HCT116 (cell line): ENCODE measurements around the gene LTBP1. TPM values are rescaled to one million over a fixed set of nuclear protein-coding genes. Genes with fewer than 3 reads are reported as not detected.
"Not testable (repeated sequence)": the region's sequence is repeated elsewhere in the genome, so short reads cannot be mapped to it uniquely, and the experiment has no call there.

Experiments
- ATAC-seq: fragments of 200-7000 bp; cut with Tn5 transposase; 2 replicates; pipeline ENCODE4 v1.9.1; 2020; ENCODE audit warnings: mild to moderate bottlenecking, moderate library complexity
- BruUV-seq: library from RNA; stranded (reverse); fragments of 400-500 nt; replicated peaks from 2 replicates; lab custom pipeline; 2021; lab: Mats Ljungman, UMichigan
- CTCF ChIA-PET: fragments of 300-600 bp; sonication (Branson Sonifier 250); formaldehyde crosslinking; loops from one replicate; lab custom pipeline; 2021; ENCODE audit warnings: antibody characterized with exemption; lab: Charles Lee
- POLR2A ChIA-PET: fragments of 300-600, 350-600 bp; sonication (Branson Sonifier 250); formaldehyde crosslinking; loops from one replicate; lab custom pipeline; 2021; ENCODE audit warnings: antibody characterized with exemption; lab: Charles Lee
- RAD21 ChIA-PET, 2 experiments: fragments of 300-600 bp; sonication (Branson Sonifier 250); formaldehyde crosslinking; loops; one replicate each; lab custom pipeline; 2023; ENCODE audit warnings: low total read pairs in 2 of 2; ENCODE audit not compliant: uncharacterized antibody in 2 of 2, unreplicated experiment in 2 of 2, low non-redundant PET in 1 of 2; lab: Charles Lee
- DNase-seq: peaks from one replicate; pipeline ENCODE4 v3.0.0-alpha.2; 2010; ENCODE audit warnings: low read depth, low spot score
- H2AFZ ChIP-seq: fragments of 200-600 bp; shearing (Covaris generic), sonication (generic); 2 replicates; pipeline ENCODE4 v1.6.1; 2017; ENCODE audit warnings: low read depth, mixed run types, mixed read lengths, antibody characterized with exemption, low read length; ENCODE audit not compliant: poor library complexity, severe bottlenecking
- H3K27ac ChIP-seq: 2 replicates; pipeline ENCODE4 v1.5.1; 2012; ENCODE audit warnings: low read depth, low read length
- H3K27me3 ChIP-seq: fragments of 200-600 bp; sonication (generic); 2 replicates; pipeline ENCODE4 v1.6.1; 2016; ENCODE audit warnings: mixed run types, low read length, mixed read lengths; ENCODE audit not compliant: insufficient read depth
- H3K36me3 ChIP-seq, 2 experiments: fragments of 200-500 bp in 1 of 2; fragments of 200-600 bp in 1 of 2; sonication (Bioruptor generic) in 1 of 2; sonication (generic) in 1 of 2; 2 replicates each; pipeline versions ENCODE4 v1.5.1 to v1.6.1; 2014 to 2016; ENCODE audit warnings: low read length in 2 of 2, inconsistent platforms in 1 of 2, mixed read lengths in 1 of 2, mixed run types in 1 of 2; ENCODE audit not compliant: insufficient read depth in 2 of 2, control insufficient read depth in 1 of 2
- H3K4me1 ChIP-seq, 2 experiments: fragments of 200-600 bp in 1 of 2; sonication (generic) in 1 of 2; 2 replicates each; pipeline versions ENCODE4 v1.5.1 to v1.6.1; 2012 to 2017; ENCODE audit warnings: low read length in 2 of 2, inconsistent platforms in 1 of 2, mild to moderate bottlenecking in 1 of 2, mixed read lengths in 1 of 2, mixed run types in 1 of 2, moderate library complexity in 1 of 2; ENCODE audit not compliant: insufficient read depth in 2 of 2, control insufficient read depth in 1 of 2
- H3K4me2 ChIP-seq: fragments of 200-600 bp; sonication (generic); 2 replicates; pipeline ENCODE4 v1.6.1; 2017; ENCODE audit warnings: mixed run types, low read length, mixed read lengths
- H3K4me3 ChIP-seq, 2 experiments: fragments of 200-600 bp in 1 of 2; sonication (generic) in 1 of 2; replicated peaks in 1 of 2; 2 replicates each; pipeline ENCODE4 v1.5.1; 2011 to 2016; ENCODE audit warnings: low read length in 2 of 2, control low read depth in 1 of 2, low read depth in 1 of 2, mild to moderate bottlenecking in 1 of 2, mixed read lengths in 1 of 2, mixed run types in 1 of 2
- H3K79me2 ChIP-seq: fragments of 200-600 bp; sonication (generic); 2 replicates; pipeline ENCODE4 v1.6.1; 2017; ENCODE audit warnings: mild to moderate bottlenecking, mixed run types, low read length, moderate library complexity, mixed read lengths; ENCODE audit not compliant: insufficient read depth
- H3K9ac ChIP-seq: fragments of 200-600 bp; sonication (generic); 2 replicates; pipeline ENCODE4 v1.6.1; 2016; ENCODE audit warnings: low read length, mixed read lengths
- H3K9me2 ChIP-seq: fragments of 200-600 bp; sonication (generic), shearing (Covaris generic); 2 replicates; pipeline ENCODE4 v1.6.1; 2017; ENCODE audit warnings: mixed run types, mild to moderate bottlenecking, moderate library complexity; ENCODE audit not compliant: insufficient read depth
- H3K9me3 ChIP-seq, 2 experiments: fragments of 200-500 bp in 1 of 2; fragments of 200-600 bp in 1 of 2; sonication (Bioruptor generic) in 1 of 2; sonication (generic) in 1 of 2; 2 replicates each; pipeline ENCODE4 v1.6.1; 2014 to 2017; ENCODE audit warnings: low read length in 2 of 2, mixed read lengths in 2 of 2, inconsistent platforms in 1 of 2, low read depth in 1 of 2, mild to moderate bottlenecking in 1 of 2, mixed run types in 1 of 2, moderate library complexity in 1 of 2; ENCODE audit not compliant: control insufficient read depth in 1 of 2, insufficient read depth in 1 of 2
- H4K20me1 ChIP-seq: fragments of 200-600 bp; sonication (generic), shearing (Covaris generic); 2 replicates; pipeline ENCODE4 v1.6.1; 2017; ENCODE audit warnings: mixed run types, mild to moderate bottlenecking, moderate library complexity; ENCODE audit not compliant: insufficient read depth
- ATF3 ChIP-seq: IDR thresholded peaks from 2 replicates; pipeline ENCODE4 v1.6.1; 2012
- CBX3 ChIP-seq: IDR thresholded peaks from 2 replicates; pipeline ENCODE4 v1.6.1; 2012; ENCODE audit warnings: low read depth
- CEBPB ChIP-seq: IDR thresholded peaks from 2 replicates; pipeline ENCODE4 v1.6.1; 2012; ENCODE audit warnings: low read depth
- ELF1 ChIP-seq: IDR thresholded peaks from 2 replicates; pipeline ENCODE4 v1.6.1; 2012; ENCODE audit warnings: low read depth, borderline replicate concordance
- EZH2 ChIP-seq: fragments of 200-600 bp; sonication (generic); IDR thresholded peaks from 2 replicates; pipeline ENCODE4 v1.6.1; 2017; ENCODE audit warnings: antibody characterized with exemption, mixed run types
- EZH2phosphoT487 ChIP-seq: fragments of 200-600 bp; IDR thresholded peaks from 2 replicates; pipeline ENCODE4 v1.6.1; 2018; ENCODE audit warnings: antibody characterized with exemption, borderline replicate concordance
- FOSL1 ChIP-seq: IDR thresholded peaks from 2 replicates; pipeline ENCODE4 v1.6.1; 2012; ENCODE audit warnings: low read depth
- JUND ChIP-seq: IDR thresholded peaks from 2 replicates; pipeline ENCODE4 v1.6.1; 2012
- POLR2A ChIP-seq: IDR thresholded peaks from 2 replicates; pipeline ENCODE4 v1.7.0; 2011; ENCODE audit warnings: borderline replicate concordance; ENCODE audit not compliant: insufficient read depth, insufficient read length; ENCODE audit errors: extremely low read depth
- RAD21 ChIP-seq: IDR thresholded peaks from 2 replicates; pipeline ENCODE4 v1.6.1; 2012; ENCODE audit warnings: low read depth, mild to moderate bottlenecking
- YY1 ChIP-seq: IDR thresholded peaks from 2 replicates; pipeline ENCODE4 v1.6.1; 2011; ENCODE audit warnings: low read length, low read depth, moderate library complexity, mild to moderate bottlenecking; ENCODE audit not compliant: insufficient replicate concordance; ENCODE audit errors: extremely low read depth
- ZFX ChIP-seq: fragments of 450-650 bp; IDR thresholded peaks from 2 replicates; pipeline ENCODE4 v1.6.1; 2017
- intact Hi-C: fragments of 100-400 bp; cut with micrococcal nuclease; formaldehyde crosslinking; loops from 2 replicates; pipeline ENCODE4 v1.10.0; 2022
- total RNA-seq: library from RNA; stranded (reverse); gene quantifications from one replicate; pipeline ENCODE4 v1.2.1, GENCODE V29; 2021; ENCODE audit not compliant: unreplicated experiment
- TF ChIP-seq, protein P1 (sequence below), 3 experiments: fragments of 200-600 bp in 1 of 3; sonication (generic) in 1 of 3; IDR thresholded peaks in 2 of 3; conservative IDR thresholded peaks in 1 of 3; 2 replicates each; pipeline ENCODE4 v1.5.1; 2012 to 2017; ENCODE audit warnings: low read depth in 2 of 3, low read length in 2 of 3, antibody characterized with exemption in 1 of 3, borderline replicate concordance in 1 of 3, control low read depth in 1 of 3, mild to moderate bottlenecking in 1 of 3, mixed read lengths in 1 of 3, mixed run types in 1 of 3, moderate library complexity in 1 of 3; ENCODE audit not compliant: insufficient read depth in 1 of 3
- TF ChIP-seq, protein P2 (sequence below): IDR thresholded peaks from 2 replicates; pipeline ENCODE4 v1.6.1; 2012

LTBP1 gene
- total RNA-seq, 1 experiment from 2014 or later = 5.1 TPM

DNA sequence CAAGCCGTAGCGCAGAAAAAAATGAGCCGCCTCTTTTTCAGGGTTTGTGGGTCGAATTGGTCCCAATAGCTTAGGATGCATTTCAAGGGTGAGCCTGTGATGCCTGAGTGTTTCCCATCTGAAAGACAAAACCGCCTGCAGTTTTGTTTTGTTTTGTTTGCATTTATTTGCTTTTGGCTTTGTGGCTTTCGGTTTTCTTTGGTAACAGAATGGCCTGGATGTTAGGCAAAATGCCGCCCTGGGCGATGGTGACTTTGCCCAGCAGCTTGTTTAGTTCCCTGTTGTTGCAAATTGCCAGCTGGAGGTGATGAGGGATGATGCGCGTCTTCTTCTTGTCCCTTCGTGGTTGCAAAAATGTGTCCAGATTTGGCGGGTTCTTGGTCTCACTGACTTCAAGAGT lies 109.4 kb downstream of the LTBP1 start:
- Histone ChIP-seq H3K27ac (no peak overlapping the region), H3K79me2 (no peaks in the 10 kb centered on the region), H3K9me2 (no peaks in the 10 kb centered on the region), H3K4me3 (no peak overlapping the region), H3K9ac (no peak overlapping the region), H3K36me3 (no peaks in the 10 kb centered on the region), H2AFZ (no peak overlapping the region), H3K27me3 (no peaks in the 10 kb centered on the region), H3K4me2 (no peak overlapping the region), H3K9me3 (no peaks in the 10 kb centered on the region), H3K4me1 (no peaks in the 10 kb centered on the region), H4K20me1 (no peaks in the 10 kb centered on the region)
- ChIA-PET POLR2A (no interaction called here), CTCF (no interaction called here), RAD21 (no interaction called here)
- no peak for DNase-seq
- BruUV-seq = no TSS peak
- ATAC-seq = no peak
- TF ChIP-seq, protein P1, sequence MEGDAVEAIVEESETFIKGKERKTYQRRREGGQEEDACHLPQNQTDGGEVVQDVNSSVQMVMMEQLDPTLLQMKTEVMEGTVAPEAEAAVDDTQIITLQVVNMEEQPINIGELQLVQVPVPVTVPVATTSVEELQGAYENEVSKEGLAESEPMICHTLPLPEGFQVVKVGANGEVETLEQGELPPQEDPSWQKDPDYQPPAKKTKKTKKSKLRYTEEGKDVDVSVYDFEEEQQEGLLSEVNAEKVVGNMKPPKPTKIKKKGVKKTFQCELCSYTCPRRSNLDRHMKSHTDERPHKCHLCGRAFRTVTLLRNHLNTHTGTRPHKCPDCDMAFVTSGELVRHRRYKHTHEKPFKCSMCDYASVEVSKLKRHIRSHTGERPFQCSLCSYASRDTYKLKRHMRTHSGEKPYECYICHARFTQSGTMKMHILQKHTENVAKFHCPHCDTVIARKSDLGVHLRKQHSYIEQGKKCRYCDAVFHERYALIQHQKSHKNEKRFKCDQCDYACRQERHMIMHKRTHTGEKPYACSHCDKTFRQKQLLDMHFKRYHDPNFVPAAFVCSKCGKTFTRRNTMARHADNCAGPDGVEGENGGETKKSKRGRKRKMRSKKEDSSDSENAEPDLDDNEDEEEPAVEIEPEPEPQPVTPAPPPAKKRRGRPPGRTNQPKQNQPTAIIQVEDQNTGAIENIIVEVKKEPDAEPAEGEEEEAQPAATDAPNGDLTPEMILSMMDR (IDR thresholded peaks at IDR 0.05 in 2 of 3, conservative IDR thresholded peaks at IDR 0.05 in 1 of 3; ENCODE audit: borderline replicate concordance in 1 of 3, insufficient read depth in 1 of 3, low read depth in 2 of 3, low read length in 2 of 3) = no peak
- TF ChIP-seq, protein P2, sequence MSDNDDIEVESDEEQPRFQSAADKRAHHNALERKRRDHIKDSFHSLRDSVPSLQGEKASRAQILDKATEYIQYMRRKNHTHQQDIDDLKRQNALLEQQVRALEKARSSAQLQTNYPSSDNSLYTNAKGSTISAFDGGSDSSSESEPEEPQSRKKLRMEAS = no peak
- no peak for TF ChIP-seq ZFX
- TF ChIP-seq JUND = no peak
- TF ChIP-seq CEBPB = no peak
- no peak for TF ChIP-seq ELF1
- no peak for TF ChIP-seq ATF3
- no peak for TF ChIP-seq POLR2A
- TF ChIP-seq FOSL1 = no peak
- TF ChIP-seq EZH2phosphoT487 = no peak
- no peak for TF ChIP-seq YY1
- no peak for TF ChIP-seq RAD21
- TF ChIP-seq EZH2 = no peak
- no peak for TF ChIP-seq CBX3
- TF ChIP-seq, all 23 proteins: peak for 0
- intact Hi-C loops = no loop called here

GRCh38 chr2:33057307-33058028 lies 110.7 kb downstream of the LTBP1 start:
- intact Hi-C loops, H3K27ac ChIP-seq, H3K9ac ChIP-seq, H3K27me3 ChIP-seq, H3K9me2 ChIP-seq, H3K4me2 ChIP-seq, H3K4me1 ChIP-seq, CTCF ChIA-PET, H3K79me2 ChIP-seq, BruUV-seq, H3K9me3 ChIP-seq, RAD21 ChIA-PET, H2AFZ ChIP-seq, H3K36me3 ChIP-seq, POLR2A ChIA-PET, H3K4me3 ChIP-seq, H4K20me1 ChIP-seq, ATAC-seq, DNase-seq: not testable (repeated sequence)
